KG1 (cell line): ENCODE results near the gene GDF10.

Experiments used
- DNase-seq: peaks from one replicate; lab custom pipeline; 2025; lab: John Stamatoyannopoulos, UW

Gene GDF10

DNA sequence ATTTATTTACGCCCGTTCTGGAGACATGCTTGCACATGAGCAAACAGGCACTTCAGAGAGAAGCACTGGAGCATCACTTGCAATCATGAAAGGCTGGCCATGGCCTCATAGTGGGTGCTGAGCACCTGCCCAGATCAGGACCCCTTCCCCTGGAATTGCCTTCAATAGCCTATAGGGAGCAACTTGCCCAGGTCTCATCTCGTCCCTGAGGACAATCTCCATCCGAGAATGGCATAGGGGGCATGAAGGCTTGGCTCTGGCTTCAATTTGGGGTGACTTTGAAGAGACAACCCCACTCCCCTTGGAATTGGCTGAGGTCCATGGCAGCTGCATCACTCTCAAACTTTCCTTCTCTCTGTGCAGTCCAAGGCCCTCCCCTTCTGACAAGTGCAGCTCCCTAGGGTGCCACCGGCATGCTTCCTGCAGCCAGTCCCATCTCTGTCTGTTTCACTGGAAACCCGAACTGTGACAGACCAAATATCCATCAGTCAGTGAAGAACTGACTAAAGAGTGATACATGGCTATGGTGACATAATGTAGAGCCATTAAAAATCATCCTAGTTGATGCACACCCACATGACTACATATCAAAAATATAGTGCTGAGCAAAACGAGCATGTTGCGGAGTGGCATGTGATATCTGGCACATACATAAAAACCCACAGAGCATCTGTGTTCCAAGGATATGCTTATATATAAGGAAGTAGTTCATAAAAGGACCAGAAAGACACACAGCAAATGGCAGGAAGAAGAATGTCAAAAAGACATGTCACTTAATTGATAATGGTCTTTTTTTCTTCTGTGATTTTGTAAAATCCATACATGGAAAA, 34.7 kb downstream of the GDF10 start:
- no peak for DNase-seq

DNA sequence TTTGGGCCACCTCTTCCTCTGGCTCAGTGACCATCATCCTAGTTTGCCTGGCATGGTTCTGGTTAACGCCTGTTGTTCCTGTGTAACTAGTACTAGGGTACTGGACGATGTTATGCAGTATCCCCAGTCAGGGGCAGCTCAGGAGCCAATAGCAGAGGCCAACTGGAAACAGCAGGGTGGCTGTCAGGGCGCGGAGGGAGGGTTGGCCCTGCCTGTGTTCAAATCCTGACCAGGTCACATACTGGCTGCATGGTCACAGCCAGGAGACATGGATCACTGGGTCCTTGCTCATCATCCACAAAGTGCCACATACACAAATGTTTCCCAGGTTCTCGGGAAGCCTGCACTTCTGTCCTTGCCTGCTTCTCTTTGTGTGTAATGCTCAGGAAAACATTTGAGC, 35.9 kb downstream of the GDF10 start:
- DNase-seq, result no peak

DNA sequence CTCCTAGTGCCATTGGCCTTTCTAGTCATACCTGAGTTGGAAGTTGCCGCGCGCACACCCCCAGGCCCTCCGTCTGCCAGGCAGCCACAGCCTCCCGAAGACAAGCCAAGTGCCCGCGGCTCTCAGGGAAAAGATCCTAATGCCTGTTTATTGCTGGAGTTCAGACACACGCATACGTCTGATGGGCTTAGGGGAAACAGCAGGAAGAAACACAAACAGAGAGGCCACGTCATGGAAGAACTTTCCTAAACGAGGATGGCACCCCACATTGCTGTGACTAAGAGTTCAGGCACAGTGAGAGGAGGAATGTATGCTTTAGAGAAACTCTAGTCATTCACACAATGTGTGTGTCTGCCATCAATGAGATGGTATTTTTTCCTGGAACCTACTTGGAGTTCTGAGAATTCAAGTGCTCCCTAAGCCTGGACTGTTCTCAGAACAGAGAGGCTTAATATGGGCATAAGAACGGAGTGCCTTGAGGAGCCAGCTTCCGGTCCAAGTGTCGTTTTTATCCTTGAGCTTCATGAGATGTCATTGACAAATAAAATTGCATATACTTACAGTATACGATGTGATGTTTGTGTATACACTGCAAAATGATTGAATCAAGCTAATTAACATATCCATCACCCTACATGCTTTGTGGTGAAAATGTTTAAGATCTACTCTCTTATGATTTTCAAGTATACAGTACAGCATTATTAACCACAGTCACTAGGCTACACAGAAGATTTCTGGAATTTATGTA, 36.6 kb downstream of the GDF10 start:
- no peak for DNase-seq

DNA sequence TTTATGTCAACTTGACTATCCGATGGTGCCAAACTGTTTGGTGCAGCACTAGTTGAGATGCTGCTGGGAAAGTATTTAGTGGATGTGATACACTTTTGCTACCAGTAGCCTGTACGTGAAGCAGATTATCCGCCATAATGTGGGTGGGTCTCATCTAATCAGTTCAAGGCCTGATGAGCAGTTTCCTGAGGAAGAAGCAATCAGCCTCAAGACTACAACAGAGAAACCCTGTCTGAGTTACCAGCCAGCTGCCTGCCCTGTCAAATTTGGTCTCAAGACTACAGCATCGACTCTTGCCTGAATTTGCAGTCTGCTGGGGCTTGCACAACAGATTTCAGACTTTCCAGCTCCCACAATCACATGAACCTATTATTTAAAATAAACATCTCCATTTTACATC, 37.3 kb downstream of the GDF10 start:
- no peak for DNase-seq

DNA sequence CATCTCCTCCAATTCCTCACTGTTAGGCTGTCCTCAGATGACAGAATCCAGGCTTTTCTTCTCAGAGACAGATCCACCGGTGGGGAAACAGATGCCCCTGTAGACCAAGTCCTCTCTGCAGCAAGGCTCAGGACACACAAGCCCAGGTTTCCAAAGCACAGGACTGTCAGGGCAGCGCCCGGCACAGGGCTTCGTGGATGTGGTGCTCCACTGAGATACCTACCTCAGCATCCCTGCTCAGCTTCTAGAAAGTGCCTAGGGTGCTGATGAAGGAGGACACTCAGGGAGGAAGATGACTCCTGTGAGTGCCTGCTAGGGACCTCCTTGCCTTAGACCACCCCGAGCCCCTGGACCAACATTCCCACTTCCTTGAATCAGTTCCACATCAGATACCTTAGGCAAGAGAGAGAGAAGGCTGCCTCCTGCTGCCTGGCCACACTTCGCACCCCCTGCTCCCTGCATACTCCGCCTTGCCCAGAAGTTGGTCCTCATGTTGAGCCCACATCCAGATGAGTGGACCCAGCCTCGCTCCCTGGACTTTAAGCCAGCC, 39.3 kb downstream of the GDF10 start:
- DNase-seq, result no peak

DNA sequence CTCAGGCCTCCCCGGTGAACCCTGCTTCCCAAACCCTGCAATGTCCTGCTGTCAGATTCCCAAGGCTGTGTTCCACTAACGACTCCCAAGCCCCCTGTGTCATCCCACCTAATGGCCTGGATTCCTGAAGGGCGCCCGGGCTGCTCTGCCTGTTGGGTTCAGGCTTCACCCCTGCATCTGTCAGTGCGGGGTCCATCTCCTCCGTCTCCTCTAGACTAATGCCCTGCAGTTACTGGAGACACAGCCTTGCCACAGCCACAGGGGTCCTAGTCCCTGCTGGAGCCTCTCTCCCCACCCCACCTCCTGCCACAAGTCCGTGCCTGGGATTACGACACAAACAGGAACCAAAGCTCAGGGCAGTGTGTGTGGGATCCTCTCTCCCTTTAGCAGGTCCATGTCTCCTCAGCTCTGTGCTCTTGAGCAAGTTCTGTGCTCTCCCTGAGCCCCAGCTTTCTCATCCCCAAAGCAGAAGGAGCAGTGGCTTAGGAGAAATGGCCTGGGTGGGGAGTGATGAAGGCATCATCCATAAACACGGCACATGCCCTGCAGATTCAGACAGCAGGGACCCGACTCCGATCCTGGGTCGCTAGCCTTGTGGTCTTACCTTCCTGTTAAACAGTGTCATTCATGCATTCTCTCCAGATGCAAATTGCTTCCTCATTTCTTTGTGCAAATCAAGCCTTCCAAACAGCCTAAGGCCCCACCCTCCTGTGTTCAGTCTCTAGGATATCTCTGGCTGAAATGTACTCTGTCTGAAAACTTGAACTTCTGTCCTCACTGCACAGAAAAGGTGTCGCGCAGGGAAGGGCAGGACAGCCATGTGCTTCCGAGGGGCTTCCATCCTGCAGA, 40.0 kb downstream of the GDF10 start:
- DNase-seq, result peak; percentile 13

DNA sequence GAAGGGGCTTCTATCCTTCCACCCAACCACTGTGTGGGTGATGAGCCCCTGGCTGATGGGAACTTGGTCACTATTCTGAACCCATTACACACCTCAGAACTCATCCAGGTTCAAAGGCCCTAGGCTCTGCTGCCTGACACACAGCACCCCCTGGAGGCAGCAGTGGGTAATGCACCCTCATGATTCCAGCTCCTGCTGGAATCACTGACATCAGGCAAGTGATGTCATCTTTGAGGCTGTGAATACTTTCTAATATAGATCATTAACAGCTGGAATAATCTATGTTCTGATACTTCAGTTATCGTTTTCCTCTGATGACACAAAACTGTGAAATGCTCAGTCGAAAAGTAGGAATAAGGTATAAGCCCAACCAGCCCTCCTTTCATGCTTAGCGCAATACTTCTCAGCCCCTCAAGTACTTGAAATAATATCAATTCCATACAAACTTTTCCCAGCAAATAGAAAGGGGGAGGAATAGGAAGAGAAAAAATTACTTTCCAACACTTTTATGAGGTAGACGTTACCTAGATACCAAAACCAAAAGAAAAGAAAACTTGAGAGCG, 40.7 kb downstream of the GDF10 start:
- DNase-seq, result peak; percentile 13

DNA sequence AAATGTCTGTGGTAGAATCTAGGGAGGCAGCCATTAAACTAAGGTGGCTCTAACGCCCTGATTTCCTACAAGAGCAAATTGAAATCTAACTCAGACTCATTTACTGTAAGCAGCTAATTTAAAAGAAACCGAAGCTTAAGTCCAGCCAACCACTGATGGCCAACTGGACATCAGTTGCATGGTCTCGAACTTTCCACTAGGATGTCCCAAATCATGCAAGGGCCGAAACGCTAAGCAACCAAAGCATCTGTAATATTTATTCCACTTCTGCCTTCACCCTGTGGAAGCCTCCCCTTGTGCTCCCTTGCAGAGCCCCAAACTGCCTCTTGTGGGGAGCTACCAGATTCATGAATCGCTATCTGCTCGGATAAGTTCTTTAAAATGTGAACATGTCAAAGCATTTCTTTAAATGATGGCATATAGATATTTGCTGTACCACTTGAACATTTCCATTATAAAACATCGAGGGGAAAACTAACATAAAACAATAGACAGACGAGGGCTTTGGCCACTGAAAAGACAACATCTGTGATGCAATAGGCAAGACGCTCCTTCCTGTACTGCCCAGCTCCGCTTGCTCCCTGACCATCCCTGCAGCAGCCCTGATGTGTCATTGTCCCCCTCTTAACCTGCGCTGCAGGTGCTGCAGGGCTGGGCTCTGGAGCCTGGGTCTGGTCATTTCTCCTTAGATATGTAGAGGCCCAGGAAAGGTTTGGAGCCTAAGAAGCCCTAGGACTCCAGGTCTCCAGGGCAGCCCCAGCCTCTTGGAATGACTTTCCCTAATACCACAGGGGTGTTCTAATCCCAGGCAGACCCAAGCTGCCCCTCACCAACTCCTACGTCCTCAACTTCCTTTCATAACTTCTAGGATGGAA, 45.2 kb downstream of the GDF10 start:
- no peak for DNase-seq

DNA sequence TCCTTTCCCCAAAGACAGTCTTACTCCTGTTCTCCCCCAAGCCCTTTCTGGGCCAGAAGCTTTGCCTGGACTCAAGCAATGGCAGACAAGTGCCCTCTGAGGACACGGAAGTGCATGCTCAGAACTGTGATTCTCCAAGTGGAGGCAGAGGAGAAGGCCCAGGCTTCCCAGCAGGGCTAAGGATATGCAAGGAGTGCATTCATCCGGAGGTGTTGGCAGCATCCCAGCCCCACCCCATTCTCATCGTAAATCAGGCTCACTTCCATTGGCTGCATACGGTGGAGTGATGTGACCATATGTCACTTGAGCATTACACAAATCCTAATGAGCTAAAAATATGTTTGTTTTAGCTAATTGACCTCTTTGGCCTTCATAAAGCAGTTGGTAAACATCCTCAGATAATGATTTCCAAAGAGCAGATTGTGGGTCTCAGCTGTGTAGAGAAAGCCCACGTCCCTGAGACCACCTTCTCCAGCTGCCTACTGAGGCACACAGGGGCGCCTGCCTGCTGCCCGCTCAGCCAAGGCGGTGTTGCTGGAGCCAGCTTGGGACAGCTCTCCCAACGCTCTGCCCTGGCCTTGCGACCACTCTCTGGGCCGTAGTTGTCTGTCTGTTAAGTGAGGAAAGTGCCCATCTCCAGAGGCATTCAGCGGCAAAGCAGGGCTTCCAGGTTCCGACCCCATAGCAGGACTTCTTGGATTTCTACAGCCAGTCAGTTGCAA, 46.7 kb downstream of the GDF10 start:
- no peak for DNase-seq

DNA sequence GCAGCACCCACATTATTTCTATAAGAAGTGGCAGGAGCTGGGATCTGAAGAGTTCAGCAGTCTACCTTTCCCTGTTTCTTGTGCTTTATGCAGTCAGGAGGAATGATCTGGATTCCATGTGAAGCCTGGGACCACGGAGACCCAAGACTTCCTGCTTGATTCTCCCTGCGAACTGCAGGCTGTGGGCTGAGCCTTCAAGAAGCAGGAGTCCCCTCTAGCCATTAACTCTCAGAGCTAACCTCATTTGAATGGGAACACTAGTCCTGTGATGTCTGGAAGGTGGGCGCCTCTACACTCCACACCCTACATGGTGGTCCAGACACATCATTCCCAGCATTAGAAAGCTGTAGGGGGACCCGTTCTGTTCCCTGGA, 47.3 kb downstream of the GDF10 start:
- DNase-seq, result no peak

DNA sequence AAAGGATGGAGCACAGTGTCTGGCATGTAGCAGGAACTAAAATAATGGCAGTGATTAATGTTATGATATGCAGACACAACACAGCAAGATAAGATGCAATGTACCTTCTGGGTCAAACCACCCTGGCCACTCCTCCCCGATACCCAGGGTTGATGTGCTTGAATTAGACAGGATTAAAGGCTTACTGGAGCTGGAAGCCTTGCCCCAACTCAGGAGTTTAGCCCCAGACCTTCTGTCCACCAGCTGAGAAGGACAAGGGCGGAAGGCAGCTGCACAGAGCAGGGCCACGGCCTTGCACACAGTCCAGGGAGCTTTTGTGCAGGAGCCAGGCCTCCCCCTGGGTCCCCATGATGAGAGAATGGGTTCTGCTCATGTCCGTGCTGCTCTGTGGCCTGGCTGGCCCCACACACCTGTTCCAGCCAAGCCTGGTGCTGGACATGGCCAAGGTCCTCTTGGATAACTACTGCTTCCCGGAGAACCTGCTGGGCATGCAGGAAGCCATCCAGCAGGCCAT, 48.2 kb downstream of the GDF10 start, which contains the start of gene RBP3:
TSS of gene RBP3 (plus strand) at position 226 of the 514 bp plus-strand sequence. CDS start at position 348, 122 bp downstream.
- no peak for DNase-seq

DNA sequence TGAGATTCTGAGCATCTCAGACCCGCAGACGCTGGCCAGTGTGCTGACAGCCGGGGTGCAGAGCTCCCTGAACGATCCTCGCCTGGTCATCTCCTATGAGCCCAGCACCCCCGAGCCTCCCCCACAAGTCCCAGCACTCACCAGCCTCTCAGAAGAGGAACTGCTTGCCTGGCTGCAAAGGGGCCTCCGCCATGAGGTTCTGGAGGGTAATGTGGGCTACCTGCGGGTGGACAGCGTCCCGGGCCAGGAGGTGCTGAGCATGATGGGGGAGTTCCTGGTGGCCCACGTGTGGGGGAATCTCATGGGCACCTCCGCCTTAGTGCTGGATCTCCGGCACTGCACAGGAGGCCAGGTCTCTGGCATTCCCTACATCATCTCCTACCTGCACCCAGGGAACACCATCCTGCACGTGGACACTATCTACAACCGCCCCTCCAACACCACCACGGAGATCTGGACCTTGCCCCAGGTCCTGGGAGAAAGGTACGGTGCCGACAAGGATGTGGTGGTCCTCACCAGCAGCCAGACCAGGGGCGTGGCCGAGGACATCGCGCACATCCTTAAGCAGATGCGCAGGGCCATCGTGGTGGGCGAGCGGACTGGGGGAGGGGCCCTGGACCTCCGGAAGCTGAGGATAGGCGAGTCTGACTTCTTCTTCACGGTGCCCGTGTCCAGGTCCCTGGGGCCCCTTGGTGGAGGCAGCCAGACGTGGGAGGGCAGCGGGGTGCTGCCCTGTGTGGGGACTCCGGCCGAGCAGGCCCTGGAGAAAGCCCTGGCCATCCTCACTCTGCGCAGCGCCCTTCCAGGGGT, 48.9 kb downstream of the GDF10 start:
- DNase-seq, result no peak

DNA sequence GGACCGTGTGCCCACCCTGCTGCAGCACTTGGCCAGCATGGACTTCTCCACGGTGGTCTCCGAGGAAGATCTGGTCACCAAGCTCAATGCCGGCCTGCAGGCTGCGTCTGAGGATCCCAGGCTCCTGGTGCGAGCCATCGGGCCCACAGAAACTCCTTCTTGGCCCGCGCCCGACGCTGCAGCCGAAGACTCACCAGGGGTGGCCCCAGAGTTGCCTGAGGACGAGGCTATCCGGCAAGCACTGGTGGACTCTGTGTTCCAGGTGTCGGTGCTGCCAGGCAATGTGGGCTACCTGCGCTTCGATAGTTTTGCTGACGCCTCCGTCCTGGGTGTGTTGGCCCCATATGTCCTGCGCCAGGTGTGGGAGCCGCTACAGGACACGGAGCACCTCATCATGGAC, 49.5 kb downstream of the GDF10 start:
- DNase-seq, result no peak

DNA sequence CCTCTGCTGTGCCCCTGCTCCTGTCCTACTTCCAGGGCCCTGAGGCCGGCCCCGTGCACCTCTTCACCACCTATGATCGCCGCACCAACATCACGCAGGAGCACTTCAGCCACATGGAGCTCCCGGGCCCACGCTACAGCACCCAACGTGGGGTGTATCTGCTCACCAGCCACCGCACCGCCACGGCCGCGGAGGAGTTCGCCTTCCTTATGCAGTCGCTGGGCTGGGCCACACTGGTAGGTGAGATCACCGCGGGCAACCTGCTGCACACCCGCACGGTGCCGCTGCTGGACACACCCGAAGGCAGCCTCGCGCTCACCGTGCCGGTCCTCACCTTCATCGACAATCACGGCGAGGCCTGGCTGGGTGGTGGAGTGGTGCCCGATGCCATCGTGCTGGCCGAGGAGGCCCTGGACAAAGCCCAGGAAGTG, 50.0 kb downstream of the GDF10 start:
- DNase-seq, result no peak

DNA sequence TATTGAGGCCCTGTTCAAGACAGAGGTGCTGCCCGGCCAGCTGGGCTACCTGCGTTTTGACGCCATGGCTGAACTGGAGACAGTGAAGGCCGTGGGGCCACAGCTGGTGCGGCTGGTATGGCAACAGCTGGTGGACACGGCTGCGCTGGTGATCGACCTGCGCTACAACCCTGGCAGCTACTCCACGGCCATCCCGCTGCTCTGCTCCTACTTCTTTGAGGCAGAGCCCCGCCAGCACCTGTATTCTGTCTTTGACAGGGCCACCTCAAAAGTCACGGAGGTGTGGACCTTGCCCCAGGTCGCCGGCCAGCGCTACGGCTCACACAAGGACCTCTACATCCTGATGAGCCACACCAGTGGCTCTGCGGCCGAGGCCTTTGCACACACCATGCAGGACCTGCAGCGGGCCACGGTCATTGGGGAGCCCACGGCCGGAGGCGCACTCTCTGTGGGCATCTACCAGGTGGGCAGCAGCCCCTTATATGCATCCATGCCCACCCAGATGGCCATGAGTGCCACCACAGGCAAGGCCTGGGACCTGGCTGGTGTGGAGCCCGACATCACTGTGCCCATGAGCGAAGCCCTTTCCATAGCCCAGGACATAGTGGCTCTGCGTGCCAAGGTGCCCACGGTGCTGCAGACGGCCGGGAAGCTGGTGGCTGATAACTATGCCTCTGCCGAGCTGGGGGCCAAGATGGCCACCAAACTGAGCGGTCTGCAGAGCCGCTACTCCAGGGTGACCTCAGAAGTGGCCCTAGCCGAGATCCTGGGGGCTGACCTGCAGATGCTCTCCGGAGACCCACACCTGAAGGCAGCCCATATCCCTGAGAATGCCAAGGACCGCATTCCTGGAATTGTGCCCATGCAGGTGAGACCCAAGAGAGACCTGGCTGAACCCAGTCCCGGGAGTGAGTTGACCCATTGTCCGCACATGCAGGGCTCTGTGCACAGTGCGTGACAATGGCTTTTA, 51.0 kb downstream of the GDF10 start:
- no peak for DNase-seq

DNA sequence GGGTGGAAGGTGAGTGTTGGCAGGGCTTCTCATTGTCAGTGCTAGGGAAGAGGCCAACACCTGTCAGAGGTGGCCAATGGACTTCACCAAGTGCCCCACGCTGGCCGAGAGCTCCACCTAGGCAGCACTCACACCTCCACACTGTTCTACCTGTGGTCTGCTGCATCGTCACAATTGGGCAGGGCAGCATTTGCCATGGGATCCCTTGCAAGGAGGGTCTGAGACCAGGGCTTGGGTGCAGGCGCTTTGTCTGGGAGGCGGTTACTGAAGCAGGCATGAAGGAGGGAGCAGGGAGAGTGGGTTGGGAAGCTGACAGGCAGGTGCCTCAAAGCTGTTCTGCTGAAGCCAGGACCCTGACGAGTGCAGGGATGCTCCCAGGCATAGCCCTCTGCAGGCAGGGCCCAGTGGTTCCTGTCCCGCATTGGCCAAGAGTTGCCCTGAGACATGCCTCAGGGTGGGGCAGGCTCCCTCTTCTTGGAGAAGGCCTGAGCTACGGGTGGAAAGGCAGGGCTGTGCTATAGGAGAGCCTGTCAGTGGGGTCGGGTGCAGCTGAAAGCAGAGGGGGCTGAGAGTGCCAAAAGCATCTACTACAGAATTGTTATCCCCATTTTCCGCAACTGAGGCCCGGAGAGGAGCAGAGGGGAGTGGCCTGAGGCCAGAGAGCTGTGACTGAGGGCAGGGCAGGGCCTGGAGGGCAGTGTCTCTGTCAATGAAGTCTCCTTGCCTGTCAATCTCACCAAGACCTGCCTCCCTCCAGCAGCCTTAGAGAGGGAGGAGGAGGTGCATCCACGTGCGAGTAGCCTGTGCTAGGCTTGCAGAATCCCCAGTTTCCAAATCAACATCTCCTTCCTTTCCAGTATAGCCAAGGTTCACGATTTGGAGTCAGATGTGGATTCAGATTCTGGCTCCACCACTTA, 52.2 kb downstream of the GDF10 start:
- DNase-seq, result no peak

DNA sequence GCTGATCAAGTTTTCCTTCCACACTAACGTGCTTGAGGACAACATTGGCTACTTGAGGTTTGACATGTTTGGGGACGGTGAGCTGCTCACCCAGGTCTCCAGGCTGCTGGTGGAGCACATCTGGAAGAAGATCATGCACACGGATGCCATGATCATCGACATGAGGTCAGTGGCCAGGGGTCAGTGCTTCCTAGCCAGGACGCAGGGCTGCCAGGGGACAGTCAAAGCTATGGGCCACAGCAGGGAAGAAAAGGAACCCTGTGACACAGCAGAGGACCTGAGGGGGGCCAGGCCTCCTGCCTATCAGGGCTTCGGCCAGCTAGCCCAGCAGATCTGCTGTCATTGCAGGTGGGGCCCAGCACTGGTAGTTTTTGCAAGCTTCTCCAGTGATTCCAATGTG, 53.4 kb downstream of the GDF10 start:
- no peak for DNase-seq
